A673 (cell line): Measurements from ENCODE around the gene SRXN1. TPM values are rescaled to one million over a fixed set of nuclear protein-coding genes. Genes with fewer than 3 reads are reported as not detected.

Source experiments
- BruUV-seq: library from RNA; stranded (reverse); fragments of 400-500 nt; replicated peaks from 2 replicates; lab custom pipeline; 2021; lab: Mats Ljungman, UMichigan
- CTCF ChIA-PET: fragments of 300-600 bp; sonication (Branson Sonifier 250); formaldehyde crosslinking; loops from one replicate; lab custom pipeline; 2022; ENCODE audit warnings: antibody characterized with exemption; lab: Charles Lee
- POLR2A ChIA-PET: fragments of 300-600 bp; sonication (Branson Sonifier 250); formaldehyde crosslinking; loops from one replicate; lab custom pipeline; 2022; ENCODE audit warnings: antibody characterized with exemption; ENCODE audit not compliant: low non-redundant PET; lab: Charles Lee
- DNase-seq: peaks from one replicate; pipeline ENCODE4 v3.0.0-alpha.2; 2015; ENCODE audit warnings: low spot score
- H3K27ac ChIP-seq: fragments of 200-600 bp; sonication (generic); 2 replicates; pipeline ENCODE4 v1.5.1; 2016; ENCODE audit warnings: mixed run types, low read depth, mild to moderate bottlenecking, mixed read lengths, antibody characterized with exemption, low read length; ENCODE audit not compliant: poor library complexity, severe bottlenecking
- H3K27me3 ChIP-seq: fragments of 200-600 bp; sonication (generic); replicated peaks from 2 replicates; pipeline ENCODE4 v1.6.1; 2017; ENCODE audit warnings: mixed run types, low read depth, mild to moderate bottlenecking, mixed read lengths, antibody characterized with exemption, low read length; ENCODE audit not compliant: insufficient read depth, poor library complexity
- H3K36me3 ChIP-seq: fragments of 200-600 bp; sonication (generic); 2 replicates; pipeline ENCODE4 v1.6.1; 2016; ENCODE audit warnings: mixed run types, mild to moderate bottlenecking, mixed read lengths, antibody characterized with exemption, low read length; ENCODE audit not compliant: insufficient read depth, poor library complexity, severe bottlenecking
- H3K4me1 ChIP-seq: fragments of 200-600 bp; sonication (generic); 2 replicates; pipeline ENCODE4 v1.6.1; 2017; ENCODE audit warnings: mixed run types, mild to moderate bottlenecking, mixed read lengths, antibody characterized with exemption, low read length; ENCODE audit not compliant: insufficient read depth, poor library complexity, severe bottlenecking
- H3K4me3 ChIP-seq: fragments of 200-600 bp; sonication (generic); 2 replicates; pipeline ENCODE4 v1.5.1; 2016; ENCODE audit warnings: low read depth, mixed run types, mild to moderate bottlenecking, mixed read lengths, low read length; ENCODE audit not compliant: poor library complexity, severe bottlenecking
- H3K9me3 ChIP-seq: fragments of 200-600 bp; sonication (generic); 2 replicates; pipeline ENCODE4 v1.6.1; 2016; ENCODE audit warnings: mixed run types, low read depth, mild to moderate bottlenecking, mixed read lengths, antibody characterized with exemption, low read length; ENCODE audit not compliant: poor library complexity, severe bottlenecking
- CTCF ChIP-seq: fragments of 300-800, 200-600 bp; sonication (generic); conservative IDR thresholded peaks from 2 replicates; pipeline ENCODE4 v1.5.1; 2017; ENCODE audit warnings: low read depth, mild to moderate bottlenecking, antibody characterized with exemption, low read length, moderate library complexity, mixed read lengths
- EZH2 ChIP-seq: fragments of 200-600 bp; sonication (generic); IDR thresholded peaks from 2 replicates; pipeline ENCODE4 v1.6.1; 2017; ENCODE audit warnings: borderline replicate concordance, low read depth, mild to moderate bottlenecking, mixed read lengths, antibody characterized with exemption, low read length; ENCODE audit not compliant: poor library complexity, severe bottlenecking
- intact Hi-C: fragments of 100-400 bp; cut with micrococcal nuclease; formaldehyde crosslinking; loops from one replicate; pipeline ENCODE4 v1.10.0; 2022; ENCODE audit not compliant: unreplicated experiment
- total RNA-seq: library from RNA; stranded (reverse); gene quantifications from 2 replicates; pipeline ENCODE4 v1.2.3, GENCODE V29; 2021

Gene SRXN1
- total RNA-seq, 1 experiment from 2014 or later = 11.5 TPM

- DNase-seq = no peak
- no peaks in the 10 kb centered on the region for H3K9me3 ChIP-seq
- H3K27ac ChIP-seq = no peak overlapping the region
- intact Hi-C loops = no loop called here
- H3K4me3 ChIP-seq = no peak overlapping the region
- ChIA-PET POLR2A (no interaction called here), CTCF (no interaction called here)
- H3K4me1 ChIP-seq = no peaks in the 10 kb centered on the region
- no peaks in the 10 kb centered on the region for H3K36me3 ChIP-seq
- H3K27me3 ChIP-seq = no peaks in the 10 kb centered on the region
- BruUV-seq = no TSS peak
- TF ChIP-seq EZH2 (no peak), CTCF (no peak)
These were observed 17.1 kb downstream of the SRXN1 start for GRCh38 chr20:635893-636338.

DNA sequence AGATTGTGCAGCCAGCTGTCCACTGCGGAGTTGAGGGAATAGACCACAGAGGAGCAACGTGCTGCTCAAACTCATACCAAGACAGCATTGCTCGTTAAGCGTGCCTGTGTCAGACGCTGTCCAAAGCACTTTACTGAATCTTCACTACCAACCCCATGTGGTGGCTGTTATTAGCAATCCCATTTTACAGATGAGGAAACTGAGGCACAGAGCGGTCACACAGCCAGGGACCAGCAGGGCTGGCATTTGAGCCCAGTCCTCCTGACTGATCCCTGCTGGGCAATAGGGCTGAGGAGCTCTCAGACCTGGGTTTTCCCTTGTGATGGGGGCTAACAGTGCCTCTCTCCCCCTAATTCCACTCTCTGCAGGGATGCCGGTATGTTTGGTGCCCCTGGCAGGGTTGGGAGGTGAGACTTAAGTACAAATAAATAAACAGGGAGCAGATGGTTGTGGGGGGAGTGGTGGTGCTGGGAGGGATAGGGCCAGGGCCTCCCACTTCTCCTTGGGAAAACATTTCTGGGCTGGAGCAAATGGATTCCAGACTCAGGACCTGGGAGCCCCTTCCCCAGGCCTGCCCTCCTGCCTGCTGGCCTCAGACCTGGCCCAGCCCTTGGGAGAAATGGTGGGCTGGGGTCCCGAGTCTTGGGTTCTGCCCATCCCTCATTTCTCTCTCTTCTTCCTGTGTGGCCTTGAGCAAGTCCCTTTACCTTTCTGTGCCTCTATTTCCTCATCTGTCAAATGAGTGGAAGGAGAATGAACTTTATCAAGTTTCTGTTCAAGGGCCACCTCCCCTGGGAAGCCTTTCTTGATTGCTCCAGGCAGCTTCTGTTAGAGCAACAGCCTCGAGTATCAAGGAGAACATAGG, 17.7 kb downstream of the SRXN1 start:
- POLR2A ChIA-PET = no interaction called here
- H3K36me3 ChIP-seq = no peaks in the 10 kb centered on the region
- H3K9me3 ChIP-seq = no peaks in the 10 kb centered on the region
- TF ChIP-seq EZH2 (no peak), CTCF (no peak)
- H3K27ac ChIP-seq = no peak overlapping the region
- no peaks in the 10 kb centered on the region for H3K27me3 ChIP-seq
- intact Hi-C loops = no loop called here
- no peaks in the 10 kb centered on the region for H3K4me1 ChIP-seq
- H3K4me3 ChIP-seq = no peak overlapping the region
- BruUV-seq = no TSS peak
- CTCF ChIA-PET = no interaction called here
- no peak for DNase-seq

- ChIA-PET CTCF (no interaction called here), POLR2A (no interaction called here)
- H3K4me1 ChIP-seq = no peaks in the 10 kb centered on the region
- H3K36me3 ChIP-seq = no peaks in the 10 kb centered on the region
- no peak overlapping the region for H3K27ac ChIP-seq
- H3K4me3 ChIP-seq = no peak overlapping the region
- H3K9me3 ChIP-seq = no peaks in the 10 kb centered on the region
- BruUV-seq = no TSS peak
- TF ChIP-seq EZH2 (no peak), CTCF (no peak)
- DNase-seq = no peak
- H3K27me3 ChIP-seq = no peaks in the 10 kb centered on the region
- intact Hi-C loops = no loop called here
These were observed 18.7 kb downstream of the SRXN1 start for GRCh38 chr20:634148-634925.
